ENCODE results near the gene ADAM12.

Gene ADAM12

DNA sequence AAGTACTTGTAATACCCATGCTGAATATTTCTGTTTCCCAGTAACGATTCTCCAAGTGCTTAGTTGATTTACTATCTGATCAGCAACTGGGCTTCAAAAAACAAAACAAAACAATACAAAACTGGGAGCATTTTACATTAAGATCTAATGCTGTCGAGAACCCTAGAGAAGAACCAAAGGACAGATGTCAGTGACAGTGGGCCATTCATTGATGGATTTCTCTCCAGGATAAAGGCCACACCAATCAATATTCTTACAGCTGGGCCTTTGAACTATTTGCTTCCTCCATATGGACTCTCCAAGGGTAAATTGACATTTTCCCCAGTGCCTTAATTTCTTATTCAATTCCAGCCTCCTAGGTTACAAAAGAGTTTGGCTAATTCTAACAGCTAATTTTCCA, 217.5 kb downstream of the ADAM12 start:
- DNase-seq = no peak

DNA sequence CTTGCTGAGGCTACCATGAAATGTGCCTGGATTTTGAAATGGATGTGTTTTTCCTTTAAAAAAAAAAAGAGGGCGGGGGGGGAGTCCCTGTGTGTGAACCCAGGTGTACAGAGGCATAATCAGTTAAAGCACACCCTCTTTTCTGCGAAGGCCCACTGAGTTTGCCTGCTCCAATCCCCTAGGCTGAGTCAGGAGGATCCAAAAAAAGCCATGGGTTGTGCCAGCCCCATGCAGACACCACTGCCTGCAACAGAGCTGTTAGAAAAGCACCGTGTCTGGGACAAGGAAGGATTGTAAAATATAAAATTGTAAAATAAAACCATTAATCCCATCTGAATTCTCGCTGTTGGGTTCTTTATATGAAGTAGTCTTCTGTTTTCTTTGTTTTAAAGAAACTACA, 217.9 kb downstream of the ADAM12 start:
- DNase-seq = no peak

DNA sequence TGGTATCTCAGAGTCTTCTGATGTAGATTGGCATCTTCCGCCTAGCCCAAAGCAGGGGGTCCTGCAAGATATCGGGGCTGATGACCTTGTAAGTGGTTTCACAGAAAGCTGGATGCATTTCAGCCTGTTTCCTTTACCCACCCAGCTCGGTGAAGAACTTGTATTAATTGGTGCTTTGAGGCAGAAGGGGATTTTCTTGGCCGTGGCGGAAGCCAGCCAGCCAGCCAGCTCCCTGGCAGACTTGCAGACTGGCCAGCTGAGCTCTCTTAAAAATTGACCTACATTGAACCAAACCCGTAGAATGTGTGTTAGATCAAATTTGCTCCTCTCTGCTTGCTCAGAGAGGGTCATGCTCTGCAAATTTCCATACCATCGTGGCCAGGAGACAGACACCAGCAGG, 218.4 kb downstream of the ADAM12 start:
- no peak for DNase-seq

DNA sequence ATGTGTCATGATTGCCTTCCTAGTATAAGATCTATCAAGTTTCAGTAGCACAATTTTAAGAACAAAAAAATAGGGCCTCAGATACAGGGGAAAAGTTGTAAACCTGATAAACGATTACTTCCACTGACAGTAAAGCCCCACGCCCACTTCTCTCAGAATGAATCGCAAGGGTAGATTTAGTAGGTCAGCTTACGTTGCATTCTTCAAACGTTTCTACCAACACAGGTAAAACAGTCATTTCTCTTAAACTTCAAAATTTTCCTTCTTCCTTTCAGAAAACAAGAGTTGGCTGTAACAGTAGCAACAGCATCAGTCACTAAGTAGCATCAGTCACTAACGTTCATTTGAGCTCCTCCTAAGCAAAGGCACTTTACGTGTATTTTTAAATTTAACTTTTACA, 221.5 kb downstream of the ADAM12 start:
- no peak for DNase-seq

DNA sequence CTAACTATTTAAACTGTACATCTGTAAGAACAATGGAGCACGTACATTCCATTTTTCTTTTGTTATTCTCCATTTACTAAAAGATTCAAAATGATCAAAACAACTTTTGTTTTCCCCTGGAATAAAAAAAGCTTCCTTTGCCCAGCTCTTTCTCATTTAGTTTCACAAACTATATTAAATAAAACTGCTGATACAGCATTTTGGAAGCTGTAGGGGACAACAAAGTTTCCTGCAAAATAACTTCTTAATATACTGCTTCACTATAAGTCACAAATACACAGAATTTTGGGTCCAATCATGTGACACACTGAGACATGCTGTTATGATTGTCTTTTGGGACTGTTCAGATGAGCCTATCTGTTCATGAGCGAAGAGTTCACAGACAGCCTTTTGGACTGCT, 222.4 kb downstream of the ADAM12 start:
- no peak for DNase-seq

DNA sequence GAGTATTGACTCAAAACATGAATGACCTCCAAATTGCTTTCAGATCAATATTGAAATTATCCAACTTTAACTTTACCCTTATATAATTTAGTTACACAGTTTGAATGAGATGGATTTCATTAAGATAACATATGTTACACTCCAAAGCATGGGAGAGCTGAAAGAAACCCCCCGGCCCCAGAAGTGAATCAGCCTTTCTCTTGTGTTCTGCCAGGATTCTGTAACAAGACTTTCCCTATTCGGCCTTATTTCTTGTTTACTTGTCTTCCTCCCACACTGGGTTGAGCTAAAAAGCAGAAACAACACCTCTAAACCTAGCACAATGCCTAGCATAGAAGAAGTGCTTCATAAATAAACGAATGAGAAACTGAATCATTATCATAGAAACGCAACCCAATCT, 224.8 kb downstream of the ADAM12 start:
- no peak for DNase-seq

DNA sequence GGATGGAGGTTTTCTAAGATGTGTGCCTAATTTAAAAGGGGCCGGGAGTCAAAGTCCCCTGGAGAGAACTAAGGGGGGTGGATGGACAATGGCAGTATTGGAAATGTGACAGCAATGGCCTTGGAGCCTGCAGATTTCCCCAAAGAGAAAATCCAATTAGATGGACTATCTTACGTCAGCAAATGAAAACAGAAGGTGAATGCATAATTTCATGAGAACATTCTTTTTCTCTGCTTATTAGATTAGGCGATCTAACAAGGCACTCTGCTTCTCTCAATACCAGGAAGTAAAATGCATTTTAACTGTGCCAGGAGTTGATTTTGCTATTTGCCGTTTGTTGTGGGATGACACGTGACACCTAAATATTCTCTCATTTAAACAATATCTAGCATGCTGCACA, 226.6 kb downstream of the ADAM12 start:
- DNase-seq = no peak

DNA sequence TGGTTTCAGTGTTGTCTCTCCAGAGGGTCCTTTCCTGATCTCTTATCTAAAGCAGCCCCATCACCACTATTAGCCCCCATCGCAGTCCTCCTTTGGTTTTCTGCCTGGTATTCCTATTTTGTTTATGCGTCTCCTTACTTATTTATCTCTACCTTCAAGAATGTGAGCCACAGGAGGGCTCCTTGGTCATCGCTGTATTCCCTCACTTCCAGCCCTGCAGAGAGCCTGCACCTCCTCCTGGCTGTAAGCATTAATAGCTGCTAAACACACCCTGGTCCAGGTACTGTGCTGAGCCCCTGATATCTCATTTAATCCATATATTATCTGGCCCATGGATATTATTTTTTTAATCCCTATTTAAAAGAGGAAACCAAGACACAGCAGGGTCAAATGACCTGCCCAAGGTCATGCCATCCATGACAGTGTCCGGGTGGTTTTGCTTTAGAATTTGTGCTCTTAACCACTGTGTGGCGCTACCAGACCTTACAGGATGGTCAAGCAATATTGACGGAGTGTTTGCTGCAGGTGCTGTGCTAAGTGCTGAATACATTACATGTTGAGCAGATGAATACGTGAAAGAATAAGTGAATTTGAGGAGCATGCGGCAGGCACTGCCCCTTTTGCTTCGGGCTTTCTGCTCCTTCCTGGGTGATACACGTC, 227.2 kb downstream of the ADAM12 start:
- DNase-seq = no peak

DNA sequence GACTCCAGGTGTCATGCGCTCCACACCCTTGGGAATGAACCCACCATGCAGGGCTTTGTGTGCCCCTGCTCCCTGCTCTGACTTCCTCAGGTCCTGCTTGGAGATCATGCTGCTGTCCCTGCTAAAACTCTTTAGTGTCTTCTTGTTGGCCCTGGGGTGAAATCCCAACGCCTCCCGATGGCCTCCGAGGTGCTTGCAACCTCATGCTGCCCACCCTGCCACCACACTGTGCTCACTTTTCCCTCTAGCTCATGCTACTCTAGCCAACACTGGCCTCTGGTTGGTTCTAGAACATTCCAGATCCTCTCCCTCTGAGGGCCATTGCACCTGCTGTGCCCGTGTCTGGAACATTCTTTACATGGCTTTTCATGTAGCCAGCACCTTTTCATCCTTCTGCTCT, 227.7 kb downstream of the ADAM12 start:
- no peak for DNase-seq

DNA sequence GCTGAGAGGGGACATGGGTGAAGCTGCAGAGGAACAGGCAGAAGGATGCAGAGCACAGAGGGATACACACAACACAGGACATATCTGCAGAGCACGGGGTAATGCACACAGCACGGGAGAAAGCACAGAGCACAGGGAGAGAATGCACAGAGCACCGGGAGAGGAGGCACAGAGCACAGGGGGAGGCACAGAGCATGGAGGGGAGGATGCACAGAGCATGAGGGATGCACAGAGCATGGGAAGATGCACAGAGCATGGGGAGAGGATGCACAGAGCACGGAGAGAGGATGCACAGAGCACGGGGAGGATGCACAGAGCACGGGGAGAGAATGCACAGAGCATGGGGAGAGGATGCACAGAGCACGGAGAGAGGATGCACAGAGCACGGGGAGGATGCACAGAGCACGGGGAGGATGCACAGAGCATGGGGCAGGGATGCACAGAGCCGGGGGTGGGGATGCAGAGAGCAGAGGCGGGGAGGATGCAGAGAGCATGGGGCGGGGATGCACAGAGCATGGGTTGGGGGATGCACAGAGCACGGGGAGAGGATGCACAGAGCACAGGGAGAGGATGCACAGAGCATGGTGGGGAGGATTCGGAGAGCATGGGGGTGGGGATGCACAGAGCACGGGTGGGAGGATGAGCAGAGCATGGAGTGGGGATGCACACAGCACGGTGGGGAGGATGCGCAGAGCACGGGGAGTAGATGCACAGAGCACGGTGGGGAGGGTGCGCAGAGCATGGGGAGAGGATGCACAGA, 230.0 kb downstream of the ADAM12 start:
- no peak for DNase-seq

DNA sequence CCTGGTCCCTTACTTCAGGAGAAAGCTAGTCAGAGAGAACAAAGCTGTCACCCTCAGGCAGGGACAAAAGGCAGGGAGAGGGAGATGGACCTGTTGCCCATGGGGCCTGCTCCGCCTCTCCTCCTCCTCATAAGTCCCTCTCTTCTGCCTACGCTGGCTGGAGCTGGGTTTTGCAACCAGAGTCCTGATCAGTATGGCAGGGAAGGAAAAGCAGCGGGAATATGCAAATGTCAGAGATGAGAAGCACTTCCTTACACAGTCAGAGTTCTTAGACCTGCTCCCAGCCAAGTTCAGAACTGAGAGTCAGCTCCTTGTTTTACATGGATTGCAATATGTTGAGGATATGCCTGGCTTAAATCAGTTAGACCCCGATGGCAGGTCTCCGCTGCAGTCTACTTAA, 231.1 kb downstream of the ADAM12 start:
- no peak for DNase-seq

DNA sequence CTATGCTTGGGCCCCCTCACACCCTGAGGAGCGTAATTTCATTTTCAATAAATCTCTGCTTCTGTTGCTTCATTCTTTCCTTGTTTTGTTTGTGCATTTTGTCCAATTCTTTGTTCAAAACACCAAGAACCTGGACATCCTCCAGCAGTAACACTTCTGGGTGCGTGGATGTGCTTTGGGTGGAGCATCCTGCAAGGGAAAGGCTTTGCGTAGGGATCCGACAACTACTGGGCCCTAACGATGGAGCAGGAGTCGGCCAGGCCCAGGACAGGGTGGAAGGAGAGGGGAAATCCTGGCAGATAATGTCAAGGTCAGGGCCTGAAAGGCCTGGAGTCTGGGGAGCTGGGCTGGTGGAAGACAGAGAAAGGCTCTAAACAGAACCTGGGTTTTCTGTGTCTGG, 231.8 kb downstream of the ADAM12 start:
- no peak for DNase-seq

DNA sequence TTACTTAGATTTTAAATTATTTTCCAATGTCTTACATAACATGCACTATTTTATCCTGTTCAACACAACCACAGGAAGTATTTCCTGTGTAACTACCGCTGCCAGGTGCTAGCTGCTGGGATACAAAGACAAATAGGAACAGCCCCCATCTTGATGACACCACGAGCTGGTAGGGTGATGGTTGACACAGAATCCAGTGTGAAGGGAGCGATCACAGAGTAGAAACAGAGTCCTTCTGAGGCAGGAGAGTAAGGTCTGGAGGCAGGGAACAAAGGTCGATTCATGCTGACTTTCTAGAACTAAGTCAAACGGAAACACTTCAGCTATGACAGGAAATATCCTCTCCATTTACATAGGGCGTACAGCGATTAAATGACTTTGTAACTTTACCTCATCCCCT, 232.3 kb downstream of the ADAM12 start:
- peak; percentile 54 for DNase-seq

DNA sequence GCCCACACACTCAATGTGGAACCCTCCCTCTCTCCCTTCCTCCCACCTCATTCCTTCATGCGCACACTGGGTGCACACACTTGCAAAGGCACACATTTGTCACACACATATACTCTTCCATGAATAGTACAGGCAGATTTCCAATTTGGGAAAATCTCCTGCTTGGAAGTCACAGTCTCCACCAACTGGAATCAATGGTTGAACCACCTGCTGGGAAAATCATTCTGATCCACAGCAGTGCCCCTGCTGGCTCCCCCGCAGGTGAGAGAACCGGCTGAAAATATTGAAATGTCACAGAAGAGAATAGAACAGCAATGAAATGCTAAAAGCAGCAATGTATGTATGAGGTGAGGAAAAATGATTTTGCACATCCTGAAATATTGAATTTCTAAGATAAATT, 232.7 kb downstream of the ADAM12 start:
- DNase-seq = no peak

DNA sequence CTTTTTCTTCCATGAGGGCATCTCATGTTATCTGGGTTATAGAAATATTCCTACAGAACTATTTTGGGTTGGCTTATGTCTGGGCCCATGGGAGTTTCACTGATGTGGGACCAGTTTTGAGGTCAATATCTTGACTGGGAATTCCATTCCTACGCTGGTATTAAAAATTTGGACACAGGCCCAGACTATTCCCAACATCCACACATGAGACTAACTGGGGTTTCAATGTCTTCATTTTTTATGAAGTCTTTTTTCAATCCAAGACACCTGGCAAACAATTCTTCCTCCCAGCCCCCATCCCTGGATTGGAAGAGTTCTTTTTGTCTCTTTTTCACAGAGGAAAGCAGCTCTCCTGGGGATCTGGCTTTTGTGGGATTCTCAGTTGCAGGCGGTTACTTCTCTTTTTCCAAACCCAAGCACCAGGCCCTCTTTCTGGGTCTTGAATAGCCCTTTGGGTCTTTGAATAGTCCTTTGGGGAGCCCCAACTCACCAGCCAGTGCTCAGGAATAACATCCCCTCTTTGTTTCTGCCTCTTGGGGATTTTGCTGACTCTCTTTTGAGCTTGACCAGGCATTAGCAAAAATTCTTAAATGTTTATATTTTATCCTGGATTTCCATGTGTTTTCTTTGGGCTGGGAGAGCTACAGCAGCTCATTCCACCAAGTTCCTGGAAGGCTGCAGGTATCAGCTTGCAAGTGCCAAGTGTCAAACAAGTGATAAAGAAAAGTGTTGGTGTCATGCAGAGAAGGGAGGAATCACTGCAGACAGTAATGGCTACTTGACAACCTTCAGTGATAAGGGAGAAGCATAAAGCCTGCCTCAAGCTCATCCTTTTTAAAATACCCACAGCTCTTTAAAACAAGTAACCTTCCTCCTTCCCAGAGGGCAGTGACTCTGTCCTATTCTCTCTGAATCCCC, 234.3 kb downstream of the ADAM12 start:
- DNase-seq = no peak

DNA sequence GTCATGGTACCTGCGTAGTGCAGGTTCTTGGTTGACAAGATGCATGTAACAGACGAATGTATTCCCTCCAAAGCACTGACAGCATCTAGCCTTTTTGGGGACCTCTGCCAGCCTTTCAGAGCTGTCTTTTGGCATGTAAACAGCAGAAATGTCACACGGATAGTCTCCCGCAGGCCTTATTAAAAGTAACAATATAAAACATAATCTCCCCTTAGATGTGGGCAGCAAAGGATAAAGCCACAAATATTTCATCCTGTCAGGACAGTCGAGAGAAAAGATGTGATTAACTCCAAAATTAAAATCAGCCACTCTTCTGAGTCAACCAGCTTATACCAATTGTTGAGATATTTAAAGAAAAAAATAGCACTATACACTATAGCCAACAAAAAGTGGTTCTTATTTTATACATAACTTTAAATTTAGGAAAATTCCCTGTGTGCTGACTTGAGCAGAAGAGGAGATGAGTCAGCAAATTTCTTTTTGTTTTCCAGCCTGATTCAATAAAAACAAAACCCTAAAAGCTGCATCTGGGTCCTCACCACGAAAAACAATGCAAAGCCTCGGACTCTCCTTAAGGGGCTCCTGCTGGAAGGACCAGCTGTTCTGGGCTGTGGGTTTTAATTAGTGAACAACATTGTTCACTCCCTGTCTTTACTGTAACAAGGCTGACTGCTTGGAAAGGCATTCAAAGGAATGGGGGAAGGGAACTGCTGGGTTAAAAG, 240.2 kb downstream of the ADAM12 start:
- no peak for DNase-seq

DNA sequence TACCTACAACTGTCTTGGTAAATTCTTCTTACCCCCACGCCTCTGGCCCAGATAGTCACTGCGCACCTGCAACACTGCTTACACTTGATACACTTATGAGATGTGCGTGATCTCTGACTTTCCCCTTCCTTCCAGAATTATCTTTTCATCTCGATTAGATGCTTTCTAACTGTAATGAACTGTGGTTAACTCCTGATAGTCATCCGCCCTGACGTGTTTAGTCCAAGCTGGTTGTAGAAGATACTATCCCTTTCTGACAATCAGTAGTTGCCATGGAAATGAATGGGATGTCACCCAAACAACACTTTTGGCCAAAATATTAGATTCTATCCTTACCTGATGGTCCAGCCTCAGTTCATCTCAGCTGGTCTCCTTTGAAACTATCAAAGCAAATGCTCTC, 241.5 kb downstream of the ADAM12 start:
- no peak for DNase-seq

DNA sequence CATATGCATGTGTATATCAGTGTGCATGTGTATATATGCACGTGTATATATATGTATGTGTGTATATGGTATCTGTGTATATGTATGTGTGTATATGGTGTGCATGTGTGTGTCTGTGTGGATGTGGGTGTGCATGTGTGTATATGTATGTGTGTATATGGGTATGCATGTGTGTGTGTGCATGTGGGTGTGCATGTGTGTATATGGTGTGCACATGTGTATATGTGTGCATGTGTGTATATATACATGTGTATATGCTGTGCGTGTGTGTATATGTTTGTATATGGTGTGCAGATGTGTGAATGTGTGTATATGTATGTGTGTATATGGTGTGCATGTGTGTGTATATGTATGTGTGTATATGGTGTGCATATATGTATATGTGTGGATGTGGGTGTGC, 245.2 kb downstream of the ADAM12 start:
- DNase-seq = no peak

DNA sequence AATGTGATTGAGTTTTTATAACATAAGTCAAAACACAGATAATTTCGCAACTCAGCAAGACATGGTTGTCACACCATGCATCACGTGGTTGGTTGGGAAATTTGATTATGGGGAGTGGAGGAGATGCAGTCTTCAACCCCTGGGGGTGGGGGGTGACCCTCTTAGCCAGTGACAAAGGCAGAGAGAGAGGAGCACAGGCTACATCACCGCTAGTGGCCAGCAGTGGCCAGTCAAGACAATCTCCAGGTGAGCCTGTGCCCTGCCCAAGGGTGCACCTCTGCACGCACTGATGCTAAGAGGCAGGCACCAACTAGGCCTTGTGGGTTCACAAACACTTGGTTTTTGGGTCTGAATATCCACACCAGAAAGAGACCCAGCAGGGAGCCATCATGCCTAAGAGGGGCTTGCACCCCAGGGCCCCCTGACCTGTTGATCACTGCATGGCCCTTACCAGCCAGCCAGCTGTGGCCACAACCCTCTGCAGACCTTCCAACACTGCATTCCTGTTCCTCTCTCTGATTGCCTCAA, 247.5 kb downstream of the ADAM12 start:
- DNase-seq = no peak

DNA sequence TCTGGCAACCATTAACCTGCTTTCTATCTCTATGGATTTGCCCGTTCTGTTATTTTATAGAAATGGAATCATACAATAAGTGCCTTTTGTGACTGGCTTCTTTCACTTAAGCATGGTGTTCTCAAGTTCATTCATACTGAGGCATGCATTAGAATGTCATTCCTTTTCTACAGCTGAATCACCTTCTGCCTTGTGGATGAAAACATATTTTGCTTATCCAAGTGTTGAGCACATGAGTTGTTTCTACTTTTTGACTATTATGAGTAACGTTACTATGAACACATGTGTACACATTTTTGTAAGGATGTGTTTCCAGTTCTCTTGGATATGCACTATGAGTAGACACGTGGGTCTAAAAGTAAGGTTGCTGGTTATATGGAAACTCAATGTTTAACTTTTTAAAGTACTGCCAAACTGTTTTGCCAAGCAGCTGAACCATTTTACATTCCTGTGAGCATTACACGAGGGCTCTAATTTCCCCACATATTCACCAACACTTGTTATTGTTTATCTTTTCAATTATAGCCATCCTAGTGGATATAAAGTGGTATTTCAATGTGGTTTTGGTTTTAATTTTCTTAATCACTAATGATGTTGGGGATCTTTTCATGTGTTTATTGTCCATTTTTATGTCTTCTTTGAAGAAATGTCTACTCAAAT, 250.6 kb downstream of the ADAM12 start:
- DNase-seq = no peak

DNA sequence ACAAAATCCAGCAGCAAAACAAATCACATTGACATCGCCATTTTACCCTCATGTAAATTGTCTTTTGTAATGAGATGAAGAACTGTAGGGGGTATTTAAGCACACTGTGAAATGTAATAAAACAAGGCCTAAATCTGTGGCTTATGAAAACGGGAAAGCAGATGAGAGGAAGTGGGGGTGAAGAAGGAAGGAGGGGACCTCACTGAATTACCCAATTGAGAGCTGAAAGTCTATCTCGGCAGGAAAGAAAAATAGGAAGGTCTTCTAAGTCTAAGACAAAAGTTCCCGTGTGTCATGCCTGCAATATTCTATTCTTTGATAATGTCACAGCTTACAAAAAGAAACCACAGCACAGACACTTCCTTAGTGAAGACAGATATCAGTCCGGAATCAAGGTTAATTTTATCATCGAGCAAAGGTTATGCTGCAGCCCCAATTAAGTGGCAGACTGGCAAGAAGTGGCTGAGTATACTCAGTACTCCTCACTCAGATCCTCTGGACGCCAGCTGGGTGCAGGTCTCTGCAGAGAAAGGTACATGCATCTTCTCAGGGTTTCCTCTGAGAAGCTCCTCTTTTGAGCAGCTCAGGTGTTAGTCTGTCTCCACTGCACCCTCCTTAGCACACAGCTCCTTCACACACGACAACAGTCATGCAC, 252.2 kb downstream of the ADAM12 start:
- DNase-seq = no peak

DNA sequence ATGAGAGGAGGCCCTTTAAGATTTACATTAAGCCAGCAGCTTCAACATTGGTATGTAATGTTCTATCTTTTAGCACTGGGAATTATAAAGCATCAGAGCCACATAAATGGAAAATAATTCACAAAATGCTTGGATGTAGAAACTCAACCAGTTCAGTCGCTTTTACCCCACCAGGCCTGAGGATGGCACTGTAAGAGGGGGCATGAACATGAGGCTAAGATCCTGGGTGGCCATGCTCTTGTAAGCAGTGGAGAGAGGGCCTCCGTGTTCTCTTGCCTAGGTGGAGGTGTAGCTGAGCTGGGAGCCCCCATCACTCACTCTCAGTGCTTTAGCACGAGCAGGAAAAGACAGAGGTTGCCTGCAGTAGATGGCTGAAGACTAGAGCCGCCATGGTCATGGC, 253.1 kb downstream of the ADAM12 start:
- DNase-seq = no peak

Measured in NCI-H510A (cell line).